ENCODE results near the gene IQSEC1.
A peak's percentile ranks its signal among the peaks of the same experiment; 100 is the strongest.

IQSEC1 gene

GRCh38 chr3:13092621-13093617, 19.7 kb upstream of the IQSEC1 start:
- no peak for DNase-seq (ENCODE audit: low spot score)
- in situ Hi-C loops (cut with MboI; ENCODE audit: low sequenced_read_pairs, unreplicated experiment) = no loop called here
- TF ChIP-seq CTCF (IDR thresholded peaks at IDR 0.05; ENCODE audit: borderline replicate concordance, control extremely low read depth, extremely low read depth, insufficient read depth, missing control alignments) = no peak

- in situ Hi-C loops (cut with MboI; ENCODE audit: low sequenced_read_pairs, unreplicated experiment) = no loop called here
- DNase-seq (ENCODE audit: low spot score) = peak; percentile 90
- peak; percentile 93 for TF ChIP-seq CTCF (IDR thresholded peaks at IDR 0.05; ENCODE audit: borderline replicate concordance, control extremely low read depth, extremely low read depth, insufficient read depth, missing control alignments)
Measured at GRCh38 chr3:13091898-13092611, 18.8 kb upstream of the IQSEC1 start.

GRCh38 chr3:13088028-13089006, 15.1 kb upstream of the IQSEC1 start:
- in situ Hi-C loops (cut with MboI; ENCODE audit: low sequenced_read_pairs, unreplicated experiment) = no loop called here
- peak; percentile 68 for DNase-seq (ENCODE audit: low spot score)
- no peak for TF ChIP-seq CTCF (IDR thresholded peaks at IDR 0.05; ENCODE audit: borderline replicate concordance, control extremely low read depth, extremely low read depth, insufficient read depth, missing control alignments)

- in situ Hi-C loops (cut with MboI; ENCODE audit: low sequenced_read_pairs, unreplicated experiment) = no loop called here
- no peak for TF ChIP-seq CTCF (IDR thresholded peaks at IDR 0.05; ENCODE audit: borderline replicate concordance, control extremely low read depth, extremely low read depth, insufficient read depth, missing control alignments)
- no peak for DNase-seq (ENCODE audit: low spot score)
Measured at GRCh38 chr3:13087320-13087990, 14.2 kb upstream of the IQSEC1 start.

- TF ChIP-seq CTCF (IDR thresholded peaks at IDR 0.05; ENCODE audit: borderline replicate concordance, control extremely low read depth, extremely low read depth, insufficient read depth, missing control alignments) = no peak
- DNase-seq (ENCODE audit: low spot score) = no peak
Measured at GRCh38 chr3:13086531-13086981, 13.3 kb upstream of the IQSEC1 start.

More at GRCh38 chr3:13086531-13086981, 13.3 kb upstream of the IQSEC1 start:
- in situ Hi-C loops (cut with MboI; ENCODE audit: low sequenced_read_pairs, unreplicated experiment) = no loop called here

Measured in GM13976 (cell line).